ENCODE data around the gene RBL1.

RBL1 gene

GRCh38 chr20:37081717-37082289 is 14.0 kb downstream of the RBL1 start:
- TF ChIP-seq POLR2AphosphoS5 (IDR thresholded peaks at IDR 0.05; ENCODE audit: low read depth) (no peak), SPI1 (IDR thresholded peaks at IDR 0.05; ENCODE audit: borderline replicate concordance, low read depth) (no peak), REST (IDR thresholded peaks at IDR 0.05; ENCODE audit: insufficient replicate concordance, low read depth) (no peak), CTCF (IDR thresholded peaks at IDR 0.05; ENCODE audit: insufficient read depth, low read length) (peak; percentile 4), GABPA (IDR thresholded peaks at IDR 0.05; ENCODE audit: low read depth) (no peak)
- H3K27ac ChIP-seq (replicated peaks): no peak overlapping the region
- no peaks in the 10 kb centered on the region for H3K27me3 ChIP-seq (ENCODE audit: insufficient read depth, poor library complexity, severe bottlenecking)
- no peak for DNase-seq (ENCODE audit: low read depth in 1 of 2, low spot score in 1 of 2)
- no peak overlapping the region for H3K4me3 ChIP-seq (replicated peaks; ENCODE audit: insufficient read depth, low read length)

GRCh38 chr20:37077009-37077408 is 18.8 kb downstream of the RBL1 start:
- no peak overlapping the region for H3K27ac ChIP-seq (replicated peaks)
- no peak for TF ChIP-seq REST (IDR thresholded peaks at IDR 0.05; ENCODE audit: insufficient replicate concordance, low read depth)
- no peak for TF ChIP-seq POLR2AphosphoS5 (IDR thresholded peaks at IDR 0.05; ENCODE audit: low read depth)
- no peak for TF ChIP-seq GABPA (IDR thresholded peaks at IDR 0.05; ENCODE audit: low read depth)
- TF ChIP-seq CTCF (IDR thresholded peaks at IDR 0.05; ENCODE audit: insufficient read depth, low read length): no peak
- TF ChIP-seq SPI1 (IDR thresholded peaks at IDR 0.05; ENCODE audit: borderline replicate concordance, low read depth): no peak
- no peak for DNase-seq (ENCODE audit: low read depth in 1 of 2, low spot score in 1 of 2)

GRCh38 chr20:37075932-37076685 is 19.7 kb downstream of the RBL1 start:
- TF ChIP-seq POLR2AphosphoS5 (IDR thresholded peaks at IDR 0.05; ENCODE audit: low read depth) (no peak), GABPA (IDR thresholded peaks at IDR 0.05; ENCODE audit: low read depth) (no peak), CTCF (IDR thresholded peaks at IDR 0.05; ENCODE audit: insufficient read depth, low read length) (no peak), REST (IDR thresholded peaks at IDR 0.05; ENCODE audit: insufficient replicate concordance, low read depth) (no peak), SPI1 (IDR thresholded peaks at IDR 0.05; ENCODE audit: borderline replicate concordance, low read depth) (no peak)
- Histone ChIP-seq H3K27ac (replicated peaks) (no peak overlapping the region), H3K4me3 (replicated peaks; ENCODE audit: insufficient read depth, low read length) (no peak overlapping the region), H3K27me3 (ENCODE audit: insufficient read depth, poor library complexity, severe bottlenecking) (no peaks in the 10 kb centered on the region)
- DNase-seq (ENCODE audit: low read depth in 1 of 2, low spot score in 1 of 2): no peak

More at GRCh38 chr20:37077009-37077408, 18.8 kb downstream of the RBL1 start:
- no peak overlapping the region for H3K4me3 ChIP-seq (replicated peaks; ENCODE audit: insufficient read depth, low read length)
- no peaks in the 10 kb centered on the region for H3K27me3 ChIP-seq (ENCODE audit: insufficient read depth, poor library complexity, severe bottlenecking)
